ENCODE results near the gene YWHAE. TPM values are rescaled to one million over a fixed set of nuclear protein-coding genes. Genes with fewer than 3 reads are reported as not detected.

Gene YWHAE
- total RNA-seq, 1 donor from 2014 or later, result 263 TPM

- DNase-seq (no peak), ATAC-seq (ENCODE audit: low read depth) (no peak)
- Mint-ChIP-seq H3K27ac (no peak overlapping the region), H3K27me3 (no peaks in the 10 kb centered on the region), H3K4me3 (no peak overlapping the region), H3K4me1 (peaks cover 72% of the 10 kb centered on the region), H3K36me3 (ENCODE audit: low read depth) (peaks cover 47% of the 10 kb centered on the region), H3K9me3 (no peaks in the 10 kb centered on the region)
- intact Hi-C loops (cut with micrococcal nuclease), result loop anchor here (5.0 kb wide), 1 partner anchor 106 kb away; no protein-coding TSS in a partner anchor
- ChIA-PET CTCF (interaction anchor here (0.8 to 5.9 kb wide), 13 partner anchors 12 to 283 kb away, joined by 3 to 133 read pairs (median 8); partner anchors contain the start of genes INPP5K and MYO1C), POLR2A (interaction anchor here (0.6 to 2.8 kb wide), 5 partner anchors 34 to 278 kb away, joined by 3 to 57 read pairs (median 11); partner anchors contain the start of genes INPP5K and YWHAE)
- TF ChIP-seq CTCF (IDR thresholded peaks at IDR 0.05), result no peak
These were observed 33.8 kb downstream of the YWHAE start for GRCh38 chr17:1366234-1366633.

- Mint-ChIP-seq H3K4me1 (peaks cover 71% of the 10 kb centered on the region), H3K9me3 (no peaks in the 10 kb centered on the region), H3K4me3 (peak overlapping the region; percentile 24), H3K27ac (peak overlapping the region; percentile 56), H3K36me3 (ENCODE audit: low read depth) (peaks cover 50% of the 10 kb centered on the region), H3K27me3 (no peaks in the 10 kb centered on the region)
- intact Hi-C loops (cut with micrococcal nuclease), result loop anchor here (1.0 to 5.0 kb wide), 7 partner anchors 90 to 265 kb away; partner anchors contain the start of gene PITPNA
- CTCF ChIA-PET, result interaction anchor here (0.5 to 5.9 kb wide), 44 partner anchors 9 to 312 kb away, joined by 3 to 133 read pairs (median 4); partner anchors contain the start of genes CRK, INPP5K, MYO1C and PITPNA
- TF ChIP-seq CTCF (IDR thresholded peaks at IDR 0.05), result no peak
- POLR2A ChIA-PET, result interaction anchor here (0.6 to 2.8 kb wide), 13 partner anchors 15 to 290 kb away, joined by 3 to 57 read pairs (median 4); partner anchors contain the start of genes INPP5K and YWHAE
- DNase-seq (no peak), ATAC-seq (ENCODE audit: low read depth) (peak; percentile 45)
These were observed 34.5 kb downstream of the YWHAE start for GRCh38 chr17:1365445-1366039.

GRCh38 chr17:1362964-1363363 lies 37.1 kb downstream of the YWHAE start:
- Mint-ChIP-seq H3K27ac (peak overlapping the region; percentile 78), H3K27me3 (no peaks in the 10 kb centered on the region), H3K36me3 (ENCODE audit: low read depth) (peaks cover 58% of the 10 kb centered on the region), H3K4me1 (peaks cover 61% of the 10 kb centered on the region), H3K9me3 (no peaks in the 10 kb centered on the region), H3K4me3 (peak overlapping the region; percentile 70)
- intact Hi-C loops (cut with micrococcal nuclease), result loop anchor here (2.0 to 5.0 kb wide), 2 partner anchors 14 to 34 kb away; no protein-coding TSS in a partner anchor
- POLR2A ChIA-PET, result interaction anchor here (0.6 to 2.3 kb wide), 5 partner anchors 21 to 153 kb away, joined by 3 to 33 read pairs (median 4); partner anchors contain the start of genes INPP5K and YWHAE
- TF ChIP-seq CTCF (IDR thresholded peaks at IDR 0.05), result no peak
- ATAC-seq (ENCODE audit: low read depth) (peak; percentile 66), DNase-seq (no peak)
- CTCF ChIA-PET, result interaction anchor here (1.1 to 2.7 kb wide), 5 partner anchors 34 to 267 kb away, joined by 3 to 21 read pairs (median 11); partner anchors contain the start of genes INPP5K and SLC43A2

GRCh38 chr17:1362065-1362848 lies 37.8 kb downstream of the YWHAE start:
- Mint-ChIP-seq H3K4me1 (peaks cover 58% of the 10 kb centered on the region), H3K9me3 (no peaks in the 10 kb centered on the region), H3K27me3 (no peaks in the 10 kb centered on the region), H3K27ac (peak overlapping the region; percentile 78), H3K36me3 (ENCODE audit: low read depth) (peaks cover 62% of the 10 kb centered on the region), H3K4me3 (peak overlapping the region; percentile 70)
- DNase-seq (no peak), ATAC-seq (ENCODE audit: low read depth) (peak; percentile 74)
- TF ChIP-seq CTCF (IDR thresholded peaks at IDR 0.05), result no peak
- CTCF ChIA-PET, result interaction anchor here (1.0 to 2.7 kb wide), 7 partner anchors 9 to 267 kb away, joined by 3 to 21 read pairs (median 10); partner anchors contain the start of genes INPP5K and SLC43A2
- intact Hi-C loops (cut with micrococcal nuclease), result loop anchor here (2.0 to 5.0 kb wide), 2 partner anchors 15 to 35 kb away; no protein-coding TSS in a partner anchor
- POLR2A ChIA-PET, result interaction anchor here (0.5 to 2.3 kb wide), 6 partner anchors 20 to 154 kb away, joined by 3 to 33 read pairs (median 4); partner anchors contain the start of genes INPP5K and YWHAE

Data from activated B cell treated with CpG ODN at 0.5 μM for 24 hours (primary cell).